Endothelial cell of umbilical vein (primary cell): ENCODE data around the gene INHA.

Experiments
- EZH2 ChIP-seq: IDR thresholded peaks from 2 replicates; pipeline ENCODE4 v1.6.1; 2012; ENCODE audit warnings: borderline replicate concordance, low read depth, mild to moderate bottlenecking, moderate library complexity, low read length, inconsistent platforms; ENCODE audit not compliant: severe bottlenecking
- GATA2 ChIP-seq: IDR thresholded peaks from 2 replicates; pipeline ENCODE4 v1.7.0; 2011; ENCODE audit warnings: low read depth, mild to moderate bottlenecking, moderate library complexity, mixed read lengths, low read length; ENCODE audit not compliant: insufficient read length, insufficient read depth
- MYC ChIP-seq: IDR thresholded peaks from one replicate; pipeline ENCODE4 v1.6.1; 2011; ENCODE audit warnings: mild to moderate bottlenecking, low read depth, low read length
- POLR2A ChIP-seq: IDR thresholded peaks from 2 replicates; pipeline ENCODE4 v1.6.1; 2012; ENCODE audit warnings: low read depth, mild to moderate bottlenecking, control low read depth, low read length
- POLR2AphosphoS5 ChIP-seq: IDR thresholded peaks from 2 replicates; pipeline ENCODE4 v1.6.1; 2012; ENCODE audit warnings: low read depth, mild to moderate bottlenecking, control low read depth, low read length, moderate library complexity; ENCODE audit not compliant: insufficient read depth
- TF ChIP-seq, protein P1 (sequence below), 2 donors: IDR thresholded peaks; 1 replicate in 1 of 2; 2 replicates in 1 of 2; pipeline ENCODE4 v1.5.1; 2011; ENCODE audit warnings: low read length in 2 of 2, mild to moderate bottlenecking in 2 of 2, moderate library complexity in 2 of 2, control low read depth in 1 of 2, inconsistent platforms in 1 of 2, low read depth in 1 of 2; ENCODE audit not compliant: insufficient read depth in 1 of 2; ENCODE audit errors: extremely low read depth in 1 of 2
- TF ChIP-seq, protein P2 (sequence below): IDR thresholded peaks from 2 replicates; pipeline ENCODE4 v1.6.1; 2011; ENCODE audit not compliant: insufficient read depth, insufficient read length

- TF ChIP-seq, protein P1, sequence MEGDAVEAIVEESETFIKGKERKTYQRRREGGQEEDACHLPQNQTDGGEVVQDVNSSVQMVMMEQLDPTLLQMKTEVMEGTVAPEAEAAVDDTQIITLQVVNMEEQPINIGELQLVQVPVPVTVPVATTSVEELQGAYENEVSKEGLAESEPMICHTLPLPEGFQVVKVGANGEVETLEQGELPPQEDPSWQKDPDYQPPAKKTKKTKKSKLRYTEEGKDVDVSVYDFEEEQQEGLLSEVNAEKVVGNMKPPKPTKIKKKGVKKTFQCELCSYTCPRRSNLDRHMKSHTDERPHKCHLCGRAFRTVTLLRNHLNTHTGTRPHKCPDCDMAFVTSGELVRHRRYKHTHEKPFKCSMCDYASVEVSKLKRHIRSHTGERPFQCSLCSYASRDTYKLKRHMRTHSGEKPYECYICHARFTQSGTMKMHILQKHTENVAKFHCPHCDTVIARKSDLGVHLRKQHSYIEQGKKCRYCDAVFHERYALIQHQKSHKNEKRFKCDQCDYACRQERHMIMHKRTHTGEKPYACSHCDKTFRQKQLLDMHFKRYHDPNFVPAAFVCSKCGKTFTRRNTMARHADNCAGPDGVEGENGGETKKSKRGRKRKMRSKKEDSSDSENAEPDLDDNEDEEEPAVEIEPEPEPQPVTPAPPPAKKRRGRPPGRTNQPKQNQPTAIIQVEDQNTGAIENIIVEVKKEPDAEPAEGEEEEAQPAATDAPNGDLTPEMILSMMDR (IDR thresholded peaks at IDR 0.05; ENCODE audit: extremely low read depth in 1 of 2, insufficient read depth in 1 of 2, low read depth in 1 of 2, low read length in 2 of 2): peak; percentile 90 to 94
- TF ChIP-seq POLR2A (no peak), EZH2 (no peak), POLR2AphosphoS5 (no peak), MYC (no peak), GATA2 (no peak)
- TF ChIP-seq, protein P2, sequence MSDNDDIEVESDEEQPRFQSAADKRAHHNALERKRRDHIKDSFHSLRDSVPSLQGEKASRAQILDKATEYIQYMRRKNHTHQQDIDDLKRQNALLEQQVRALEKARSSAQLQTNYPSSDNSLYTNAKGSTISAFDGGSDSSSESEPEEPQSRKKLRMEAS: no peak
These were observed 41.8 kb upstream of the INHA start for GRCh38 chr2:219530048-219530963.
